DMS53 (cell line): ENCODE results near the gene BNIP3.
"Not testable (repeated sequence)": the region's sequence is repeated elsewhere in the genome, so short reads cannot be mapped to it uniquely, and the experiment has no call there.

Source experiments
- DNase-seq: peaks from one replicate; lab custom pipeline; 2025; lab: John Stamatoyannopoulos, UW

Gene BNIP3

GRCh38 chr10:131977323-131978096 is 4.2 kb downstream of the BNIP3 start:
- peak; percentile 16 for DNase-seq

- DNase-seq: no peak
Observed at GRCh38 chr10:131975796-131976195, 5.9 kb downstream of the BNIP3 start.

- no peak for DNase-seq
Observed at GRCh38 chr10:131975003-131975402, 6.7 kb downstream of the BNIP3 start.

GRCh38 chr10:131974034-131974817 is 7.5 kb downstream of the BNIP3 start:
- DNase-seq: no peak

- DNase-seq: peak; percentile 82
Observed at GRCh38 chr10:131973160-131973951, 8.4 kb downstream of the BNIP3 start.

GRCh38 chr10:131972474-131973071 is 9.2 kb downstream of the BNIP3 start:
- peak; percentile 83 for DNase-seq

GRCh38 chr10:131971591-131971990 is 10.1 kb downstream of the BNIP3 start:
- no peak for DNase-seq

GRCh38 chr10:131970946-131971345 is 10.8 kb downstream of the BNIP3 start:
- no peak for DNase-seq

- no peak for DNase-seq
Observed at GRCh38 chr10:131968949-131969348, 12.8 kb downstream of the BNIP3 start.

GRCh38 chr10:131964298-131964697 is 17.4 kb downstream of the BNIP3 start:
- peak; percentile 21 for DNase-seq

- DNase-seq: no peak
Observed at GRCh38 chr10:131963811-131964210, 17.9 kb downstream of the BNIP3 start.

GRCh38 chr10:131963350-131963749 is 18.4 kb downstream of the BNIP3 start:
- DNase-seq: no peak

- DNase-seq: peak; percentile 77
Observed at GRCh38 chr10:131961777-131962662, 19.7 kb downstream of the BNIP3 start.

GRCh38 chr10:131961047-131961776 is 20.5 kb downstream of the BNIP3 start:
- no peak for DNase-seq

- peak; percentile 22 for DNase-seq
Observed at GRCh38 chr10:131960631-131961046, 21.1 kb downstream of the BNIP3 start.

- no peak for DNase-seq
Observed at GRCh38 chr10:131959841-131960240, 21.9 kb downstream of the BNIP3 start.

GRCh38 chr10:131955591-131956340 is 26.0 kb downstream of the BNIP3 start:
- no peak for DNase-seq

GRCh38 chr10:131954356-131954965 is 27.3 kb downstream of the BNIP3 start:
- DNase-seq: no peak

GRCh38 chr10:131949908-131950307 is 31.8 kb downstream of the BNIP3 start:
- not testable (repeated sequence) for DNase-seq
